GM21515 (cell line): ENCODE results near the gene DTX1.

Experiments used
- ATAC-seq: cut with Tn5 transposase; IDR thresholded peaks from one replicate; pipeline ENCODE4 v1.9.1; 2021; ENCODE audit not compliant: unreplicated experiment

The DTX1 gene

DNA sequence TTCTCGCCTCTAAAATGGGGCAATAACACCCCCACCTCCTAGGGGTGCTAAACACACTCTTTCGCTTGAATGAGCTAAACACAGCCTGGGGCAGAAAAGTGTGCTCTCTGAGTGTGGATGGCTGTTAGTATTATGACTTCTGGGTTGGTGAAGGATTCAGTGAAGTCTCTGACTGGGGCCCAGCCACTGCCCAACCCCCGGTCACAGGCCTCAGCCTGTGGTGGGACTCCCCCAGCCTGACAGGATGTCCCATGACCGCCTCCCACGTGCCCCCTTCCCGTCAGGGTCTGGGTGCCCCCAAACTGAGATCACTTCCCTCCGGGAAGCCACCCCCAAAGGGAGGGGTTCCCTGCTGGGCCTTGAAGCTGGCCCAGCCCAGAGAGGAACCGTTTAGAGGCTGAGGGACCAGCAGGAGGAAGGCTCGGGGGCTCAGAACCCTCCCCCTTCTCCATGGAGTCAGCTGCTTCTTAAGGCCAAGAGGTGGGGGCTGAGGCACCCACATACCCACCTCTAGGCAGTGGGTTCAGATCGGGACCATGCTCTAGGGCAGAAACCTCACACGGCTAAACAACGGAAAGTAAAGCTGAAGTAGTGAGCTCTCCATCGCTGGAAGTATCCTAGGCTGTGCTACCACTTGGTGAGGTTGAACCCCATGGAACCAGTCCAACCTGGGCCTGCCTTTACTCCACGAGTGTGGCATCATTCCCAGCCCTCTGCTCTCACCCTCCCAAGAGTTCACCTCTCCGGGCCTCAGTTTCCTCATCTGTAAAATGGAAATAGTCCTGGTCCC, 13.8 kb downstream of the DTX1 start:
- no peak for ATAC-seq

DNA sequence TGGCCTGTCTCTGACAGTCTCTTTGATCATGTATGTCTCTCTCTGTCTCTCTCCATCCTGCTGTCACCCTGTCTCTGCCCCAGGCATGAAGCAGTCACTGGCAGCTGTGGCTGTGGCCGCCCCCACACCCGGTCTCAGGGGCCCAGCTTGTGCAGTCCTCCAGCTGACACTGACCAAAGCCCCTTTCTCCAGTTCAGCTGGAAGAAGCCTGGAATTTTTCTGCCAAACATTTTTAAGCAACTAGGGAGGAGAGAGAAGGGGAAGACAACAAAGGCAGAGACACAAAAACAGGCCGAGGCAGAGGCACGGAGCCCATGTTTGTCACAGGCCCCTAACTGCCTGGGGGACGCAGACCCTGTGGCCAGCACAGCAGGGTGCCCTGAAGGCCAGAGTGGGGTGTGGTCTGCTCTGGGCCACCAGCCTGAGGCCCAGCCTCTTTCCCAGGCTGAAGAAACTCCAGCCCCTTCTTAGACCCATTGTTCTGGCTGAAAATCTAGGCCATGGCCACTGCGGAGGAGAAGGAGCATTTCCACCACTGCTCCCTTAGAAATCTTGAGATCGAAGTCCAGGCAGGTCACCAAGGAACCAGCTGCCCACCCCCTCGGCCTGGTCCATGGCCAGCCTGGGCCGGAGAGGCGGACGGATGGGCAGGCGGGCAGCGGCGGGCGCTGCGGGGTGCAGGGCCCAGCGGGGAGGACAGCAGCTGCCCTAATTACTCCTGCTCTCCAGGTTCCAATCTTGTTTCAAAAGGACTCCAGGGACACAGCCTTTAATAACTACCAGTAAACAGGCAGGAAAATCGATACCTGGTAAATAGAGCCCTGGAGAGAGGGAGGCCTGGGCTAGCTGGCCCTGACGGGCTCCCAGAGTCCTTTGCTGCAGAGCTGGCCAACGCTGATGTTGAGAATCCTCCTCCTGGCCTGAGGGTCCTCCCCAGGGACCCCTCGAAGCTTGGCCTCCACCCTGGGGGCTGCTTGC, 14.9 kb downstream of the DTX1 start:
- no peak for ATAC-seq

DNA sequence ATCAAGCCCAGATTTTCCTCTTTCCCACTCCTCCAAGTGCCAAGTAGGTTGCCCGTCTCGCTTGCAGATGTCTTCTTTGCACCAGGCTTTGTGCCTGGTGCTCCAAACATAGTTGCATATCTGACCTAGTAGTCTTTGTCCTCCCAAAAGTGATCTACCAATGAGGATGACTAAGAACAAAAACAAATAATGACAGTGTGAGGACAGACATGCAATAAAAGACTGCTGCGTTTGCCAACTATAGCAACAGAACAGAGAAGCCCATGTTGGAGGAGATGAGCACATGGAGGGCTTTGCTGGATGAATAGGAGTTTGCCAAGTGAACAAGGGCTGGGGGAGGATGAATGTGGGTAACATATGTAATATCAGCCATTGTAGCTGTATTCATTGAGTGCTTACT, 15.6 kb downstream of the DTX1 start:
- ATAC-seq = no peak

DNA sequence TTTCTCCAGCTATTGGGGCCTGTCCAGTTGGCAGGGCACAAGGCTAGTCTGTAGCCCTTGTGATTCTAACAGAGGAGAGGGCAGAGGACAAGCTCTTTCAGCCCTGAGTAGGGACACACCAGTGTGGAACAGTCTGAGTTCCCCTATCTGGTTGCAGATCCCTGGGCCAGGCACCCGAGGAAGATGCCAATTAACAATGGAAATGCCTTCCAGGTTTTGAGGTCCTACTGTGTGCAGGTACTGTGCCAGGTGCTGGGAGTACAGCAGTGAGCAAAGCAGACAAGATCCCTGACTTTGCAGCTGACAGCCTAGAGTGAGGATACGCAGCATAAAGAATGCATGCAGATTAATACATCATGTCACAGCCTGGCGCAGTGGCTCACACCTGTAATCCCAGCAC, 17.1 kb downstream of the DTX1 start:
- ATAC-seq = no peak

DNA sequence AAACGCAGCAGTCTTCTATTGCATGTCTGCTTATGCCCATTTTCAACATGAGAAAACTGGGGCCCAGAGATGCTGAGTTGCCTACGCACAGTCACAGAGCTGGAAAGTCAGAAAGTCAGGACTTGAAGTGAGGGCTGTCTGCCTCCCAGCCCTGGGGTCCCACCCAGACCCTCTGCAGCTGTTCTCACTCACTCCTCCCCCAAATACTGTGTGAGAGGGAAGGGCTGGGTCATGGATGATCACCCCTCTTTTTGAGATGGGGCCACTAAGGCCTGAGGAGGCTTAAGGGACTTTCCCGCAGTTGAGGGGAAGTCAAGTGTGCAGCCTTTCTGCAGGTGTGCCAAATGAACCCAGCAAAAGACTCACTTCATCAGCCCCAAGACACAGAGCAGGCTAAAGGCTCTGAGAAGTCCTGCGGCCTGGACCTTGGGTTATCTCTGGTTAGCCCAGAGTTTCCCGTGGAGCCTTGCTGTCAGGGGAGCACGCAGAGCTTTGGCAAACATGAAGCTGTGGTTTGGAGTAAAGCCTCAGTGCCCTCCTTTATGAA, 18.7 kb downstream of the DTX1 start:
- peak; percentile 86 for ATAC-seq

DNA sequence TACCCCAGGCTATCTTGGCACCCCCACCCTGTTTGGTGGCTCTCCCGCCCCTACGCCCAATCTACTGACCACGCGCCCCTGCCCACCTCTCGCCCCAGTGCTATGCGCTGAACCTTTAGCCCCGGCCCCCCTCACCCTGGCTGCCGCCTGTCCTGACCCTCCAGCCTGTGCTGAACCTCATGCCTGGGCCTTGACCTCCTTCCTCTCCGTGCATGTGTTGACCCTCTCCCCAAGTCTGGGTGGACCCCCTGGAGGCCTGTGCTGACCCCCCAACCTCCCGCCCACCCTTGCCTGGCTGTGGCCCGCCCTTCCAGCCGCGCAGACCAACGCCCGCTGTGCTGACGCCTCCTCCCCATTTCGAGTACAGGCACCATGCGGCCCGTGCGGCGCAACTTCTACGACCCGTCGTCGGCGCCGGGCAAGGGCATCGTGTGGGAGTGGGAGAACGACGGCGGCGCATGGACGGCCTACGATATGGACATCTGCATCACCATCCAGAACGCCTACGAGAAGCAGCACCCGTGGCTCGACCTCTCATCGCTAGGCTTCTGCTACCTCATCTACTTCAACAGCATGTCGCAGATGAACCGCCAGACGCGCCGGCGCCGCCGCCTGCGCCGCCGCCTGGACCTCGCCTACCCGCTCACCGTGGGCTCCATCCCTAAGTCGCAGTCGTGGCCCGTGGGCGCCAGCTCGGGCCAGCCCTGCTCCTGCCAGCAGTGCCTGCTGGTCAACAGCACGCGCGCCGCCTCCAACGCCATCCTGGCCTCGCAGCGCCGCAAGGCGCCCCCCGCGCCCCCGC, 20.7 kb downstream of the DTX1 start:
- ATAC-seq = no peak

DNA sequence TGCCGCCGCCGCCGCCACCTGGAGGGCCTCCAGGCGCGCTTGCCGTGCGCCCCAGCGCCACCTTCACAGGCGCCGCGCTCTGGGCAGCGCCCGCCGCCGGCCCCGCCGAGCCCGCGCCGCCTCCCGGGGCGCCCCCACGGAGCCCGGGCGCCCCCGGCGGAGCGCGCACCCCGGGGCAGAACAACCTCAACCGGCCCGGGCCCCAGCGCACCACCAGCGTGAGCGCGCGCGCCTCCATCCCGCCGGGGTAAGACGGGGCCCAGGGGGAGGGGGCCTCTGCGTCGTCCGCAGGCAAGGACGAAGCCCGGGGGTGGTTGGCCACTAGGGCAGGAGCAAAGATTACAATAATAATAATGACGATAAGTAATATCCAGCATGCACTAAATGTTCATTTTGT, 21.3 kb downstream of the DTX1 start:
- no peak for ATAC-seq

DNA sequence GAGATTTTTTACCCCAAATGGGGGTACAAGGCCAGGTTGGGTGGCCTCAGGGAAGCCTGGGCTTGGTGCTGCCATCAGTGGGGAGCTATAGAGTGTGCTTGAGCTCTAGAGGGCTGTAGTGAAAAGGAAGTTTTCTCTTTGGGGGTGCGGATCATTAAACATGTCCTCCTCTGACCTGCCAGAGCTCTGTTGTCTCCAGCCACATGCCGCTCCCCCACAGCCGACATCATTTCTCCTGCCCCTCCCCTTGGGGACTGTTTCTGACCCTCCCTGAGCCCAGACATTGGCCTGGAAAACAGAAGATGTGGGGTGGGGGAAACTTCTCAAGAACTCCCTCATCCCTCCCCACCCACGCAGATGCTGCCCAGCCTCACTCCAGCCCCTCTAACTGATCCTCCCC, 25.3 kb downstream of the DTX1 start:
- ATAC-seq = no peak

DNA sequence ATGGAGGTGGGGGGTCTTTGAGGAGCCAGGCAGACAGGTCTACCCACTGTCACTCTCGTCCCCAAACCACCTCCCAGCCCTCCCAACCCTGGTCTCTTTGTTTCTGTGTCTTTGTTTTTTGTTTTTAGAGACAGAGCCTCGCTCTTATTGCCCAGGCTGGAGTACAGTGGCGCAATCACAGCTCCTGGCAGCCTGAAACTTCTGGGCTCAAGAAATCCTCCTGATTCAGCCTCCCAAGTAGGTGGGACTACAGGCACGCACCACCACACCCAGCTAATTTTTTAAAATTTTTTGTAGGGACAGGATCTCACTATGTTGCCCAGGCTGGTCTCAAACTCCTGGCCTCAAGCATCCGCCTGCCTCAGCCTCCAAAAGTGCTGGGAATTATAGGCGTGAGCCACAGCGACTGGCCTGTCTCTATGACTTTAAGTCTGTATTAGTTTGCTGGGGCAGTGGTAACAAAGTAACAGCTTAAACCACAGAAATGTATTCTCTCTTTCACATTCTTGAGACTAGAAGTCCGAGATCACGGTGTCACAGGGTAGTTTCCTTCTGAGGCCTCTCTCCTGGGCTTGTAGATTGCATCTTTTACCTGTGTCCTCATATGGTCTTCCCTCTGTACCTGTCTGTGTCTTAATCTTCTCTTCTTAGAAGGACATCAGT, 26.1 kb downstream of the DTX1 start:
- peak; percentile 56 for ATAC-seq

DNA sequence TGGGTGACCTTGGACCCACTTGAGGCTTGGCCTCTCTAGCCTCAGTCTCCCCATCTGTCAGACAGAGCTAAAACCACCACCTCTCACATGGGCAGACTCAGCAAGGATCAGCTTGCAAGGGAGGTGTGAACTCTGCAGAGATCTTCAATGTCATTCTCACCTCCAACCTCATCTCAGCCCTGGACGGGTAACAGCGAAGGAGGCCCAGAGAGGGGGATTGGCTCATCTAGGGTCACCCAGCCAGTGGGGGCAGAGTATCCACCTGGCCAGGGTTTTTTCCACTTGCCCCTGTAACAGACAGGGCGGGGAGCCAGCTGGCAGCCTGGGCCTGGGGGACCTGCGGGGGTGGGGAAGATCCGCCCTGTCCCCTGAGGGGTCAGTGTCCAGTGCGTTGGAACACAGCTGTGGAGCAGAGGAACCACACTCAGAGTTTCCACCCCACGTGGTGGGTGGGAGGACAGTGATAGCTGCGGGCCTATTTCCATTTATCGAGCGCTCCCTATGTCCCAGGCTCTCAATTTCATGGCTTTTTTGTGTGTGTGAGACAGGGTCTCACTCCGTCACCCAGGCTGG, 27.4 kb downstream of the DTX1 start:
- no peak for ATAC-seq

DNA sequence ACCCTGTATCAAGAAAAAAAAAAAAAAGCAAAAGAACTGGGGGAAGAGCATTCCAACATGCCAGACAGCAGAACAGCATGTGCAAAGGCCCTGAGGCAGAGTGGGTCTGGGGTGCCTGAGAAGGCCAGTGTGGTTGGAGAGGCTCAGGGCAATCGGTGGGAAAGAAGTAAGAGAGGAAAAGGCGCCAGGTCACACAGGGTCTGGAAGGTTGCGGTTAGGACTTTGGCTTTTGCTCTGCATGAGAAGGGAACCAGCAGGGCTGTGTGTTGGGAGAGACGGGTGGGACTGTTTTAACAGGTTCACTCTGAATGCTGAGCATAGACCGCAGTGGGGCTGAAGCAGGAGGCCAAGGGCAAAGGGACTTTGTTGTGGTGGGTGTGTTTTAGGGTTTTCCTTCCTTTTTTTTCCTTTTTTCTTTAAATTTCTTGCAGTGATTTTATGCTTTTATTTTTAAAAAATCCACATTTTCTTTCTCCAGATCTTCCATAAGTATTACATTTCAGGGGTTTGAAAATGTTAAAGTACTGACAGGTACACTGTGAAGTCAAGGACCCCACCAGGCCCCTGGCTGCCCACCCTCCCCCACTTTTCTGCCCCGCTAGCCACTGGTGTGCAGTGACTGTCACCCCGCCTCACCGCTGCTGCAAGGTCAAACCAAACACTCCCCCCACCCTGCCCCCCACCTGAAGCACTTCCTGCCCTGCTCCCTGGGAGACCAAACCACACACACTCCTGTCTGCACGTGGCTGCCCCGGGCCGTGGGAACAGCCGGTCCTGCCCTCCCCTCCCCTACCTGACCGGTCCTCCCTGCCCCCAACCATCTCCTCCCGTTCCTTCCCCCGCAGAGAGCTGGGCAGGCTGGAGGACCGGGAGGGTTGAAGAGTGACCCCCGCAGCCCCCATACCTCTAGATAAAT, 30.0 kb downstream of the DTX1 start:
- ATAC-seq = no peak

DNA sequence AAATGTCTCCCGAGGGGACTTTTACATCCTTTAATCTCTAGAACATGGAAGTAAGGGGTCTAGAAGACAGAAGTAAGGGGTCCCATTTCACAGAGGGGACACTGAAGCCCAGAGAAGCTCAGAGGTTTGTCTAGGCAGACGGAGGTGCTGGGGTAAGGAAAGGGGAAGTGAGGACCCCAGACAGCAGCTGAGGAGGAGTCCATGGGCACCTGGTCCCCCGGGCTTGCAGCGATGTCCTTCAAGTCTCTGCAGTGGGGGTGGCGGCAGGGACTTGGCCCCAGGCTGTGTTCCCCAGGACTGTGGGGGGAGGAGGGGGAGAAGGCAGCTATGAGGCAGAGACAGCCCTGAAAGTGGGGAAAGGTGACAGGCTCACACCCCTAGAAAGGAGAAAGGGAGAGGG, 30.7 kb downstream of the DTX1 start:
- no peak for ATAC-seq

DNA sequence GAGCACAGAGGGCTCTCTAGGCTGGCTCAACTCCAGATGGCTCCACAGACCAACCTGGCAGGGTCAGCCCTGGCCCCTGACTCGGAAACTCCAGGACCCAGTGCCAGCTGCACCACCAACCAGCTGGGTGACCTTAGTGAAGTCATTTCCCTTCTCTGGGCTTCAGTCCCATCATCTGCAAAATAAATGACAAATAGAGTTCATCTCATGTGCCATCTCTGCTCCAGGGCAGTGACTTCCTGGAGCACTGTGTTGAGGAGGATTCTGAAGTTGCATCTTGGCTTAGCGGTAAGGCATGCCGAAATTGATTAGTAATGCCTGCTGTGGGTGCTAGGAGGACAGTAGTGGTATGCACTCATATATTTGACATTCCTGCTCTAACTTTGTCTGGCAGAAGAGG, 31.5 kb downstream of the DTX1 start:
- no peak for ATAC-seq

DNA sequence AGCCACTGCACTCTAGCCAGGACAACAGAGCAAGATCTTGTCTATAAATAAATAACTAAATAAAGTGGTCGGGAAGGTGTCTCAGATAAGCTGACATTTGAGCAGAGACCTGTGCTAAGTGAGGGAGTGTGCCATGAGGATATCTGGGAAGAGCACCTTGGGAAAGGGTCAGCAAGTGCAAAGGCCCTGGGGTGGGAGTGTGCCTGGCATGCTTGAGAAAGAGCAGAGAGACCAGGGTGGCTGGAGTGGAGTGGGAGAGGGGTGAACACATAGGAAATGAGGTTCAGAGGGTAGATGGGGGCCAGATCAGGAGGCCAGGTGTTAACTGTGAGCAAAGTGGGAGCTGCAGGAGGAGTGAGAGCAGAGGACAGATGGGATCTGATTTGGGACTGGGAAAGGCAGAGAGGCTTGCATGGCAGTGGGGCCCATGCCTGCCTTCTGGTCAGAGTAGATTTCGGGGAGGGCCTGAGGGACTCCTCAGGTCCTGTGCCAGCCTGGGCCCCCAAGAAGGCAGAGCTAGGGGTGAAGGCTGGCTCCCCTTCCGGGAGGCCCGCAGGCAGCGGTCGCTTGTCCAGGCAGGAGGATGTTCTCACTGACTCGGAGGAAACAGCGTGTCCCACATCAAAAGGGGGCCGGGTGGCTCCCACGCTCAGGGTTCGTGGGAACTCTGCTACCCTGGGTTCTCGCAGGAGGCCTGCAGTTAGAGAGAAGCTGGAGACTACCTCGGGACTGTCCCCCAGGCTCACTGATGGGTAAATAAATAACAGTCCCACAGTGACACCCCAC, 32.6 kb downstream of the DTX1 start:
- no peak for ATAC-seq

DNA sequence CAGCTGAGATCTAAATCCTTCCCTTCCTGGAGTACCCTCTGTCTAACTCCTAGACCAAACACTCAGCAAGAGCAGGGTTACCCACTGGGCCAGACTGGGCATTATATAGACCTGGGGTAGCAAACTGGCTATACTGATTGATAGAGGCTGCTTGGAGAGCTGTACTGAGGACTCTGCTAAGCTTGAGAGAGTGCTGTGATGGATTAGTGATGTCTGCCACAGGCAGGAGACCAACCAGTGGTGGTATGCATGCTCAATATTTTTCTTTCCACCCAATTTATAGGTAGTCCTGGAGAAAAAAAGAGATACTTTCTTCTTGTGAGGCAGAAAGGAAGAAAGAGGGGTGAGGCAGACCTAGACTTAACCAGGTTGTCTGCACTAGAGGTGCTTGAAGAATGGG, 33.3 kb downstream of the DTX1 start:
- ATAC-seq = no peak

DNA sequence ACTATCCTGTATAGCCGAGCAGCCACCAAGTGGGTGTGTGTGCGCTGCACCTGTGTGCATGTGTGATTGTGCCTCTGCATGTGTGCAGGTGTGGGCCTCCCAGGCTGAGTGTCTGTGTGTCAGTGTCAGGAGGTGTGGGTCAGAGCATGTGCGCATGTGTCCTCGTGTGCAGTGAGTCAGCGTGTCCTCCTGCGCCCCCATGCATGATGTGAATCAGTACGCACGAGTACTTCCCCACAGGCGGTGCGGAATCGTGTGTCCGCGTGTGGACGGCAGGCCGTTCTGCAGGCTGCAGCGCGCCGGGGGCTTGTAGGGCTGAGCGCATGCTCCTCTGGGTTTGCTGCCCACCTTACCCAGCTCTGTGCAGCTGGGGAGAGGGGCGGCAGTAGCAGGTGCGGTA, 34.2 kb downstream of the DTX1 start:
- no peak for ATAC-seq

DNA sequence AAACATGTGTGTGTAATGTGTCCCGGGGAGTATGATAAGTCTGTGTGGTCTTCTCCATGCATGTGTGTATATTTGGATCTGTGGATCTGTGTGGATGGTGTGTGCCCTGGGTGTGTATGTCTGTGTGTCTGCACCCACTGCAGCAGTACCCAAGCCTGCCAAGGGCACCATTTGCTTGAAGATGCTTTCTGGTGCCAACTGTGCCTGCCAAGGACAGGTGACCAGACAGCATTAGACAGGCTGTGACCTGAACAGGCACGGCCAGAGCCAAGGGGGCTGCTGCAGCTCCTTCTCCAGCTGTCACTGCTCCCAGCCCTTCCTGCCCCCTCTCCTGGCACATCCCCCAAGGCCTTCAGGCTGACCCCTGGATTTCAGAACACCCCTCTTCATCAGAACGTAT, 35.0 kb downstream of the DTX1 start:
- no peak for ATAC-seq
